ENCODE results near the gene PRSS36.

PRSS36 gene

GRCh38 chr16:31131841-31132271, 18.0 kb downstream of the PRSS36 start:
- TF ChIP-seq CTCF (conservative IDR thresholded peaks at IDR 0.05; ENCODE audit: low read depth, low read length), result no peak
- Histone ChIP-seq H3K27ac (no peak overlapping the region), H3K9ac (no peak overlapping the region), H3K79me2 (ENCODE audit: insufficient read depth, low read depth) (no peaks in the 10 kb centered on the region), H3K4me2 (no peak overlapping the region), H2AFZ (ENCODE audit: low read depth) (no peak overlapping the region), H3K36me3 (ENCODE audit: insufficient read depth) (no peaks in the 10 kb centered on the region), H4K20me1 (ENCODE audit: insufficient read depth) (no peaks in the 10 kb centered on the region), H3K4me3 (IDR thresholded peaks at IDR 0.05; ENCODE audit: insufficient read depth, low read depth, low read length) (no peak overlapping the region), H3K4me1 (ENCODE audit: low read depth, poor library complexity, severe bottlenecking) (no peaks in the 10 kb centered on the region), H3K27me3 (ENCODE audit: insufficient read depth, low read depth) (no peaks in the 10 kb centered on the region)

GRCh38 chr16:31131416-31131815, 18.4 kb downstream of the PRSS36 start:
- H3K36me3 ChIP-seq (ENCODE audit: insufficient read depth), result no peaks in the 10 kb centered on the region
- no peak overlapping the region for H3K4me3 ChIP-seq (IDR thresholded peaks at IDR 0.05; ENCODE audit: insufficient read depth, low read depth, low read length)
- no peak overlapping the region for H3K27ac ChIP-seq

GRCh38 chr16:31130899-31131298, 19.0 kb downstream of the PRSS36 start:
- Histone ChIP-seq H2AFZ (ENCODE audit: low read depth) (no peak overlapping the region), H3K27me3 (ENCODE audit: insufficient read depth, low read depth) (no peaks in the 10 kb centered on the region), H3K36me3 (ENCODE audit: insufficient read depth) (no peaks in the 10 kb centered on the region), H3K4me2 (no peak overlapping the region), H3K4me1 (ENCODE audit: low read depth, poor library complexity, severe bottlenecking) (no peaks in the 10 kb centered on the region), H3K79me2 (ENCODE audit: insufficient read depth, low read depth) (no peaks in the 10 kb centered on the region), H3K4me3 (IDR thresholded peaks at IDR 0.05; ENCODE audit: insufficient read depth, low read depth, low read length) (no peak overlapping the region), H3K9ac (no peak overlapping the region), H4K20me1 (ENCODE audit: insufficient read depth) (no peaks in the 10 kb centered on the region), H3K27ac (no peak overlapping the region)
- TF ChIP-seq CTCF (conservative IDR thresholded peaks at IDR 0.05; ENCODE audit: low read depth, low read length), result no peak

More at GRCh38 chr16:31131416-31131815, 18.4 kb downstream of the PRSS36 start:
- H3K9ac ChIP-seq, result no peak overlapping the region
- no peaks in the 10 kb centered on the region for H3K4me1 ChIP-seq (ENCODE audit: low read depth, poor library complexity, severe bottlenecking)
- no peak overlapping the region for H3K4me2 ChIP-seq
- TF ChIP-seq CTCF (conservative IDR thresholded peaks at IDR 0.05; ENCODE audit: low read depth, low read length), result no peak
- no peaks in the 10 kb centered on the region for H3K79me2 ChIP-seq (ENCODE audit: insufficient read depth, low read depth)
- H4K20me1 ChIP-seq (ENCODE audit: insufficient read depth), result no peaks in the 10 kb centered on the region
- no peak overlapping the region for H2AFZ ChIP-seq (ENCODE audit: low read depth)
- H3K27me3 ChIP-seq (ENCODE audit: insufficient read depth, low read depth), result no peaks in the 10 kb centered on the region

GRCh38 chr16:31130336-31130891, 19.5 kb downstream of the PRSS36 start:
- H3K27ac ChIP-seq, result no peak overlapping the region
- H4K20me1 ChIP-seq (ENCODE audit: insufficient read depth), result no peaks in the 10 kb centered on the region
- no peak overlapping the region for H3K4me3 ChIP-seq (IDR thresholded peaks at IDR 0.05; ENCODE audit: insufficient read depth, low read depth, low read length)
- no peaks in the 10 kb centered on the region for H3K36me3 ChIP-seq (ENCODE audit: insufficient read depth)
- no peak overlapping the region for H3K4me2 ChIP-seq
- H3K79me2 ChIP-seq (ENCODE audit: insufficient read depth, low read depth), result no peaks in the 10 kb centered on the region
- no peak overlapping the region for H2AFZ ChIP-seq (ENCODE audit: low read depth)
- no peaks in the 10 kb centered on the region for H3K4me1 ChIP-seq (ENCODE audit: low read depth, poor library complexity, severe bottlenecking)
- H3K9ac ChIP-seq, result no peak overlapping the region
- no peak for TF ChIP-seq CTCF (conservative IDR thresholded peaks at IDR 0.05; ENCODE audit: low read depth, low read length)
- H3K27me3 ChIP-seq (ENCODE audit: insufficient read depth, low read depth), result no peaks in the 10 kb centered on the region
